K562 (cell line): ENCODE measurements around the gene BMF.

ENCODE experiments used
- BCLAF1 ChIP-seq, 2 experiments: fragments of 450-650 bp in 1 of 2; IDR thresholded peaks; 2 replicates each; pipeline ENCODE4 v1.6.1; 2011 to 2017; ENCODE audit warnings: low read depth in 2 of 2, antibody characterized with exemption in 1 of 2, borderline replicate concordance in 1 of 2, low read length in 1 of 2, mild to moderate bottlenecking in 1 of 2, mixed read lengths in 1 of 2; ENCODE audit not compliant: control insufficient read depth in 1 of 2
- CREB3L1 ChIP-seq: fragments of 450-650 bp; IDR thresholded peaks from 2 replicates; pipeline ENCODE4 v1.6.1; 2014; ENCODE audit warnings: low read depth, mild to moderate bottlenecking, moderate library complexity, borderline replicate concordance
- CTCF ChIP-seq, 3 experiments: IDR thresholded peaks in 2 of 3; conservative IDR thresholded peaks in 1 of 3; 2 replicates each; pipeline ENCODE4 v1.5.1; 2011 to 2012; ENCODE audit warnings: low read length in 3 of 3, mild to moderate bottlenecking in 3 of 3, control low read depth in 2 of 3, improper control_type of control experiment in 1 of 3, inconsistent platforms in 1 of 3, low read depth in 1 of 3, mixed read lengths in 1 of 3, moderate library complexity in 1 of 3; ENCODE audit not compliant: insufficient read depth in 2 of 3
- LARP7 ChIP-seq: fragments of 450-650 bp; IDR thresholded peaks from 2 replicates; pipeline ENCODE4 v1.6.1; 2016
- MAFF ChIP-seq: IDR thresholded peaks from 2 replicates; pipeline ENCODE4 v1.6.1; 2012; ENCODE audit warnings: low read length, improper control_type of control experiment
- NFYB ChIP-seq: IDR thresholded peaks from 2 replicates; pipeline ENCODE4 v1.6.1; 2011; ENCODE audit warnings: mild to moderate bottlenecking, moderate library complexity; ENCODE audit not compliant: insufficient read length; ENCODE audit errors: extremely low read depth
- POLR2AphosphoS5 ChIP-seq: IDR thresholded peaks from 2 replicates; pipeline ENCODE4 v1.6.1; 2011; ENCODE audit warnings: mild to moderate bottlenecking, low read depth, low read length, moderate library complexity; ENCODE audit not compliant: control insufficient read depth, insufficient read depth
- SIN3A ChIP-seq, 2 experiments: fragments of 150-350 bp in 1 of 2; IDR thresholded peaks; 2 replicates each; pipeline ENCODE4 v1.6.1; 2011 to 2016; ENCODE audit warnings: borderline replicate concordance in 2 of 2, low read depth in 2 of 2, low read length in 2 of 2, mild to moderate bottlenecking in 2 of 2, moderate library complexity in 2 of 2; ENCODE audit not compliant: control insufficient read depth in 1 of 2
- SNIP1 ChIP-seq: fragments of 450-650 bp; IDR thresholded peaks from 2 replicates; pipeline ENCODE4 v1.7.1; 2017; ENCODE audit warnings: low read depth, mild to moderate bottlenecking
- ZNF174 ChIP-seq: fragments of 250-450 bp; sonication (Bioruptor Pico); IDR thresholded peaks from 2 replicates; pipeline ENCODE4 v1.4.0; 2020; ENCODE audit warnings: mild to moderate bottlenecking
- ZNF232 ChIP-seq: sonication (generic); formaldehyde crosslinking; IDR thresholded peaks from 2 replicates; pipeline ENCODE4 v1.8.0; 2022; ENCODE audit warnings: mild to moderate bottlenecking, missing genetic modification reagents
- ZNF316 ChIP-seq: fragments of 450-650 bp; IDR thresholded peaks from 2 replicates; pipeline ENCODE4 v1.6.1; 2016

- TF ChIP-seq CTCF (IDR thresholded peaks at IDR 0.05 in 2 of 3, conservative IDR thresholded peaks at IDR 0.05 in 1 of 3; ENCODE audit: insufficient read depth in 2 of 3, low read depth in 1 of 3, low read length in 3 of 3): peak in 2 of 3 experiments; percentile 13 to 40; a peak in 2 of 6 replicates
- TF ChIP-seq NFYB: no peak
- TF ChIP-seq MAFF: no peak
- TF ChIP-seq ZNF316: no peak
- TF ChIP-seq LARP7: peak; percentile 89
- TF ChIP-seq POLR2AphosphoS5: 0 out of 2 replicates have a peak, but pooled peaks have one; percentile 19
- TF ChIP-seq CREB3L1: no peak
- no peak for TF ChIP-seq SNIP1
- TF ChIP-seq ZNF174 (CRISPR knock-in tag): no peak
- no peak for TF ChIP-seq ZNF232 (CRISPR knock-in tag)
- no peak for TF ChIP-seq BCLAF1 (IDR thresholded peaks at IDR 0.05; ENCODE audit: borderline replicate concordance in 1 of 2, control insufficient read depth in 1 of 2, low read depth in 2 of 2, low read length in 1 of 2)
- no peak for TF ChIP-seq SIN3A (IDR thresholded peaks at IDR 0.05; ENCODE audit: borderline replicate concordance in 2 of 2, control insufficient read depth in 1 of 2, low read depth in 2 of 2, low read length in 2 of 2)
These were observed 2.2 kb downstream of the BMF start for GRCh38 chr15:40106203-40107161.
